GM18870 (cell line): ENCODE measurements around the gene DDX20.

ENCODE experiments used
- ATAC-seq: cut with Tn5 transposase; IDR thresholded peaks from one replicate; pipeline ENCODE4 v1.9.1; 2021; ENCODE audit warnings: moderate library complexity; ENCODE audit not compliant: unreplicated experiment

The DDX20 gene

DNA sequence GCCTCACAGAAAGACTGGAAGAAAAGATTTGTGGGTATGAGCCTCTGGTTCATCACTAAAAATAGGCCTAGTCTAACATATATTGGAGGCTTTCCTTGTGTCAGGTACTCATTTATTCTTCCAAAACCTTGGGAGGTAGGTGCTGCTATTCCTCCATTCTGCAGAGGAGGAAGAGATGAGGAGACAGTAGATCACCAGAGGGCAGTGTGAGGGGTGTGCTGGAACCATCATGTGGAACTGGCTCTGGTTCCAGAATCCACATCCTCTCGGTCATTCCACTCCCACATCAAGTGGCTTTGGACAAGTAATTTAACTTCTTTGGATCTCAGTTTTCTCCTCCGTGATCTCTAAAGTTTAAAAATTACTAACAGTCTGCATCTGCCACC is 9.1 kb upstream of the DDX20 start:
- no peak for ATAC-seq

- ATAC-seq: no peak
Observed at GRCh38 chr1:111747282-111747734, 8.4 kb upstream of the DDX20 start.

DNA sequence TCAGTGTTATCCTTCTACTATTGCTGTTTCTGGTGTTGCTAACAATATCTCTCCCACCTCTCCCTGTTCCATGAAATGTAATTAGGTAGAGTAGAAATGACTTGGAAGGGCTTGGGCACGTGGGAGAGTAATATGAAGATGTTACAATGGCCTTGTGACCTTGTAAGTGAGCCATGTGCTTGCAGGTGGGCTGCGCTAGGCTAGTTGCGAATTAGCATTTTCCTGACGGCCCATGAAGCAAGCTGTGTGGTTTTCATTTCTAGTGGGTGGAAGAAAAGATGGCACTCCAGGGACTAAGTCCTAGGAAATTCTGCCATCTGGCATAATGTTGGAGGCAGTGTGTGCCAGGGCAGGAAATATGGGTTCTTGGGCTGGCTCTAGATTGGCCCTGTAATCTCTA is 7.8 kb upstream of the DDX20 start:
- ATAC-seq: no peak

DNA sequence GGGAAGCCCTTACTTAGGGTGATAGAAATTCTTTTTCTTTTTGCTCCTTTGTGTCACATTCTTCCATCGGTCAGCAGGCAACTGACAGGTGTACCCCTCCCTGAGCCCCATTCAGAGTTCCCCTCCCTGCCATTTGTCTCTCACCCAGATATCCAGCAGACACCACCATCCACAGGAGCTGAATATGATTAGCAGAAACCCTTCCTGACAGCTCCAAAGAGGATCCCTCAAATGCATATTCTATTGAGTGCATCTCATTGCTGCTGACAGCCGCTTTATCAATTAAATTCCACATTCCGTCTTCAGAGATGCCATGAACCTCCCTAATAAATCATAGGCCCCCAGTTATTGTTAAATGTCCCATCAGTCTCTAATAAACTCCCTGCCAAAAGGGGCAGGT is 6.1 kb upstream of the DDX20 start:
- ATAC-seq: no peak

DNA sequence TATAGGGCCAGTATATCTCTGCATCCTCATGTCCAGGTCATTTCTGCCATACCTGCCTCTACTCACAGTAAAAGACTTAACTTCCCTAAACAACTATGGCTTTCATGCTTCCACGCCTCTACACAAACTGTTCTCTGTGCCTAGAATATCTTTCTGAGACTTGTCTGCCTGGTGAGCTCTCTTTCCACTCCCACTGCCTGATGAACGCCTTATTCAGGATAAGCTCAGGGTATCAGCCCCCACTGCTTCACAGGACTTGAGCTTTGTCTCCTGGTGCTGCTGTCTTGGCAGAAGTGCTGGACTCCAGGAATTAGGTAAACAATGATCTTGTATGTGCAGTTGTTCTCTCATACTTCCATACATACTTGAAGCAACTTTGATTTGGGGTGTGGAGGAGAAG is 4.8 kb upstream of the DDX20 start:
- ATAC-seq: no peak

DNA sequence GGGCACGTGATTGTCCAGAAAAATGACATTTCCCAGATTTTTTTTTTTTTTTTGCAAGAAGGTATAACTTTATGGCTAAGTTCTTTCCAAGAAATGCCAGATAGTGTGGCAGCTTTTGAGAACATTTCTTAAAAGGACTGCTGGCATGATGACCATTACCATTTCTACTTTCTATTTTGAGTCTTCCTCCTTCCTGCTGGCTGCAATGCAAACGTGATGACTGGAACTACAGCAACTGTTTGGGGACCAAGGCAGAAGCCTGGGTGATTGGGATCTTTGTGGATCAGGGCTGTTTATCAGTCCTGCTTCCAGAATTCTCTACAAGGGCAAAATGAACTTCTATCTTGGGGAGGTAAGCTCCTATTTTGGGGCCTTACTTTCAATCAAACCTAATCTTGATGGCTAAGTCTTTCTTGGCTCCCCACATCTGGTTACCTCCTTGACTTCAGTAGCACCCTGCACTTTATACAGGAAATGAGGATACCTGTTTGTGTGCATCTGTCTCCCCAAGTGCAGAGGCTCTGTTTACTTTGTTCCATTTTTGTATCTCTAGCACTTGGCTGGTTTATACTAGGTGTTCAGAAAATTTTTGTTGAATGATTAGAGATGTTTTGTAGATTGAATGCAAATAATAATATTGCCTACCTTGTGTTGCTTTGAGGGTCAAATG is 3.7 kb upstream of the DDX20 start:
- no peak for ATAC-seq

DNA sequence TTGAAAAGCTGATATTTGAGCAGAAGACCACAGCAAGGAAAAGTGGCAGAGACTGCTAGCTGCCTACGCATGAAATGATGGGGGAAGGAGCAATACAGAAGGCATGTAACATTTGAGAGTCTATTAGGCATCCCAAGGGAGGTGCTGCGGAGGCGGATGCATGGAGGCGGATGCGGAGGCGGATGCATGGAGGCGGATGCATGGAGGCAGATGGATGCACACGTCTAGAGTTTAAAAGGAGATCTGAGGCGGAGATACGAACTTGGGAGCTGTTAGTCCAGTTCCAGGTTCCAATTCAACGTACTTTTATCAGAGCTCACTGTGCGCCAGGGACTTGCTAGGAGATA is 744 bp upstream of the DDX20 start:
- no peak for ATAC-seq

DNA sequence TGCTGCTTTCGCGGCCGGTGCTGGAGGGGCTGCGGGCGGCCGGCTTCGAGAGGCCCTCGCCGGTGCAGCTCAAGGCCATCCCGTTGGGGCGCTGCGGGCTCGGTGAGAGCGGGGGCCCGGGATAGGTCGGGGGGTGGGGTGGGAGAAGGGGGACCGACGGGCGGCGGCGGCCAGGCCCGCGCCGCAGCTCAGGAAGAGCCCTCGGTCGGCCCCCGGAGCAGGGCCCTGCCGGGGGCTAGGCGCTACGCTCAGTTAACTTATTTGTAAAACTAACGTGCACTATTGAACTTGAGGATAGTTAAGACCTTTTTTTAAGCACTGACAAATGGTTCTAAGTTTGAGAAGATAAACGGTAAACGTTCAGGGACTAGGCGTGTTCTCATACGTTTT is 418 bp downstream of the DDX20 start:
- no peak for ATAC-seq

DNA sequence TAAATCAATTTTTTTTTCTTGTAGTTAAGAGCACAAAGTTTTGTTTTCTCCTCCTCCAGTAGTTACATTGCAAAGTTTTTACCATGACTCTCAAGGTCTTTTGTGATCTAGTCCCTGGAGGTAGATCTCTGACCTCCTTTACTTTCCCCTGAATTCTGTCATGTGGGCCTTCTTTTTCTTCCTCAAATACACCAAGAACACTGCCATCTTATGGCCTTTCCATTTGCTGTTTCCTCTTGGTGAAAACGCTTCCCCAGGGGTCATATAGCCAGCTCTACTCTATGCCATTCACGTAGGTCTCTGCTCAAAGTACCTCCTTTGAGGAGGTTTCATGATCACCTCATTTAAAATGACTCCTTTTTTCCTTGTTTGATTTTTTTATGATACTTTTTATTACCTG is 2.7 kb downstream of the DDX20 start:
- no peak for ATAC-seq

DNA sequence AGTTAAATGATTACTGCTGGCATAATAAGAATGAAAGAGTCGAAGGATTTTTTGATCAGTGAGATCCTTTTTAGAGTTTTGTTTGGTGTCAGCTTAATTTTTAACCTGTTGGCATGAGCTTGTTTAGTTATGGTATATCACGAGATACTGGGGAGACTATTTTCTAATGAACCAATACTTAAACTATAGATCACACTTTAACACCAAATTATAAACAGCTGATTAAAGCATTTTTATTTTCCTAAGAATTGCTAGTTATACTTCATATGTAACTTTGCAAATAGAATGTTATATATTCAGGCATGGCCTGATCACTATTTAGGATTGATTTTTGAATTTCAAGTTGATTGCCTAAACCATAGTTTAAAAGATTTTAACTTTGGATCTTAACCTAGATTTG is 6.0 kb downstream of the DDX20 start:
- no peak for ATAC-seq

- no peak for ATAC-seq
Observed at GRCh38 chr1:111762332-111762731, 6.6 kb downstream of the DDX20 start.

GRCh38 chr1:111768023-111768422 is 12.3 kb downstream of the DDX20 start:
- ATAC-seq: no peak

DNA sequence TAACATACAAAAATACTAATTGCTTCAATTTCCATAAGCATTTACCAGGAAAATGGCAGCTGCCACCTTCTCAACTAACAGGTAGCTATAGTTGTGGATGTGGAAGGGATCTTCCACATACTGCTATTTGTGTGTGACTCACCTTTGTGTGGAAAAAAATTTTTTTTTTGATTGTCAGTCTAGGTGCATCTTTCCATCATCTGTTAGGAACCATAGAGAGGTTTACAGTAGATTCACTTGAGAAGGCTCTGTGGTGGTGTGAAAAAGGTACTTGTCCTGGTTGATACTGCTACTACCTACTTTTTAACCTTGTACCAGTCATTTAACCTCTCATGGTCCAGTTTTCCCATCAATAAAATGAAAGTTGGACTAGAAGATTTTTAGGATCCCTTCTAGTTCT is 12.9 kb downstream of the DDX20 start:
- no peak for ATAC-seq

DNA sequence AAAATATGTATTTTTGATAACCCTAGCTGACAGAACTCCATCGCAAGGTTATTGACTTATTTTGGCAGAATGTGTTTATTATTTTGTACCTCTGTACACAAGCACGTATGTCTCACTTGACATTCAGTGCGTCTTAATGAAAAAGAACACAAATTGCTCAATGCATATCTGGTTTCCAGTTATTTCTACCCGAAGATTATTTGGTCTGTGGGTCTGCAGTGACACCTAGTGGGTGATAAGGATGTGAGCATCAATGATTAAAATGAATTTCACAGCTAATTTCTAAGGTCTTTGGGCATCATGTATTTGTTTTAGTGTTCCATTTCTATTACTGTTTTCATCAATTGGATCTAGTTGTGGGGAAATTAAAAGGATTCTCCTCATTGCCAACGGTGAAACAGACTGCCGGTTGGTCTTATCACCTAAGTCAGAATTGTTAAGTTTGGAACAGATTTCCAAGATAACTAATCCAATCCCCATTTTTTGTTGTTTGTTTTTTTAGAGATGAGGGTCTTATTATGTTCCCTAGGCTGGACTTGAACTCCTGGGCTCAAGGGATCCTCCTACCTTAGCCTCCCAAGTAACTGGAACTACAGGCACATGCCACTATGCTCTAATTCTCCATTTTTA is 13.9 kb downstream of the DDX20 start:
- no peak for ATAC-seq

DNA sequence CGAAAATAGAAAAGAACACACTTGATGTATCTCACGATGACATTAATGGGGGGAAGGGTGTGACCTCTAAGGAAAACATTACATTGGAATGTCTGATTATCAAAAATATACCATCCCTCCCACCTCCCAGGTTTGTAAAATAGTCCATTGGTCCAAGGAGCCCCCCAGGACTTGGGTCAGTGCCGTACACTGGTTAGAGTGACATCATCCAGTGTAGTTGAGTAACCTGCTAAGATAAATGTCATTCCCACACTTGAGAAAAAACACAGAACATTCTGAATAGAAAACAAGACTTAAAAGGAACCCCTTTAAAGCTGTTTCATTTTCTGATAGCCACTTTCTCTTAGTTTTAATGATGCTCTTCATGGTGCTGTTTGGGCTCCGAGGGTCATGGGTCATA is 15.2 kb downstream of the DDX20 start:
- ATAC-seq: no peak

GRCh38 chr1:111775966-111776365 is 20.3 kb downstream of the DDX20 start:
- no peak for ATAC-seq

DNA sequence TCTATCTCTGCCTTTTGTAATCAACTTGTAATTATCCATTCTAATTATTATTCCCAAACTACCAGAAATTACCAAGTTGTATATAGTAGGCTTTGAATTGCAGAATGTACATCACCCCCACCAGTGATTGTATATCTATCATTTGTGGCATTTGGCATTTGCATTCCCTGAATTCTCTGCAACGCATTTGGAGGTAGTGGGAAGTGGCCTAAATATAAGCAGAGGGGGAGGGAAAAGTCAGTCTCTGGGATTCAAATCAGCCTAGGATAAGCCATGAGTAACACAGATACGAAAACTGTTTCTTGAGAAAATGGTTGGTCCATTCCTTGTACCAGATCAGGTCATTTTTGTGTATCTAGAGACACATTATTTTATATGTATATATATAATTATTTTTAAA is 20.7 kb downstream of the DDX20 start:
- no peak for ATAC-seq

- no peak for ATAC-seq
Observed at GRCh38 chr1:111776861-111777260, 21.2 kb downstream of the DDX20 start.

DNA sequence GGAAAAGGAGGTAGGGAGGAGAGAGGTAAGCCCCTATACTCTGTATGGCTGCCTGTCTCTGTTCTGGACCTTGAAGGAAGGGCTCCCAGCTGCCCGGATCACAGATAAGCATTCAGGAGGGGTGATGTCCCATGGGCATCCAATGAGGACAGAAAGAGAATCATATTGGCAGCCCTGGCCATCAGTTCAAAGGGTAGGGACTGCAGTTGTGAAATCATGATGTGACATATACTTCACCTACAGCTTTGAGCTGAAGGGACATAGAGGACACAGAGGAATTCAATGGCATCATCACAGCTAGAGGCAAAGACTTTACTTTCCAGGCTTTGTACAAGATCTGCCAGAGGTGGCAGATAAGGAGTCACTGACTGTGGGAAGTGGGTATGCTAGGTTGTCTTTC is 21.6 kb downstream of the DDX20 start:
- ATAC-seq: no peak

GRCh38 chr1:111778066-111778465 is 22.4 kb downstream of the DDX20 start:
- ATAC-seq: no peak

GRCh38 chr1:111778541-111779051 is 22.9 kb downstream of the DDX20 start:
- ATAC-seq: no peak

DNA sequence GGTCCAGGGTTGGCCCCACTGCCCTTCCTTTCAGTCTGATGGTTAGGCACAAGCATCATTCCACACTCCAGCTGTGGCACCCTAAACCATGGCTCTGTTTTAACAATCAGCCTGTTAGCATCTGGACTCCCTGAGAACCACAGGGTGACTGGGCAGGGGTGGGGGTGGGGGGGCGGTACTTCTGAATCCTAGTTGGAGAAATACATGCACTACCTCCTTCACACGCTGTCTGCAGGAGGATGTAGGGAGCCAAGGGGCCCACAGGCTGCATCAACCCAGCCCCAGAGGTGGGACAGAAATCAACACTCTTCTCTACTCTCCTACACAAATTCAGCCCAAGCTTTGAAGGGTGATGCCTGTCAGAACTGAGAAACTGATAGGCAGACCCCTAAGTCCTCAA is 23.8 kb downstream of the DDX20 start:
- no peak for ATAC-seq
